Measurements from ENCODE around the gene KCNJ13.

The KCNJ13 gene

GRCh38 chr2:232776435-232776834 is at the start of gene KCNJ13:
KCNJ13 (minus strand) TSS chr2:232776565; CDS start chr2:232771362, 5,203 bp downstream.
- no peak for DNase-seq

- no peak for DNase-seq
Observed at GRCh38 chr2:232817756-232818155, 41.4 kb upstream of the KCNJ13 start.

- no peak for DNase-seq
Observed at GRCh38 chr2:232816657-232817056, 40.3 kb upstream of the KCNJ13 start.

- no peak for DNase-seq
Observed at GRCh38 chr2:232815569-232815968, 39.2 kb upstream of the KCNJ13 start.

DNA sequence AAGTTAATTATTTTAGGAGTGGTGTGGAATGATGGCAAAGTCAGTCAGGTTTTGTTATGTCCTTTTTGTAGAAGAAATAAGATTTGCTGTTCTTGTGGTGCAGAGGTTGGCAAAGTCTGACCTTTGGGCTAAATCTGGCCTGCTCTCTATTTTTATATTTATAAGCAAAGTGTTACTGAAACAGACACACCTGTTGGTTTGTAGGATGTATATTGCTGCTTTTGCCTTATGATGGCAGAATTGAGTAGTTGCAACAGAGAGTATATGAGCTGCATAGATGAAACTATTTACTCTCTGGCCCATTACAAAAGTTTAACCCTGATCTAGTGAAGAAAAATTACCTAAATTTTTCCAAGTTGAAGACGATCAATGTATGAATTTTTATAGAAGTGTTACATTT is 34.1 kb upstream of the KCNJ13 start:
- no peak for DNase-seq

- no peak for DNase-seq
Observed at GRCh38 chr2:232809349-232810124, 33.2 kb upstream of the KCNJ13 start.

GRCh38 chr2:232802091-232802490 is 25.7 kb upstream of the KCNJ13 start:
- DNase-seq = no peak

DNA sequence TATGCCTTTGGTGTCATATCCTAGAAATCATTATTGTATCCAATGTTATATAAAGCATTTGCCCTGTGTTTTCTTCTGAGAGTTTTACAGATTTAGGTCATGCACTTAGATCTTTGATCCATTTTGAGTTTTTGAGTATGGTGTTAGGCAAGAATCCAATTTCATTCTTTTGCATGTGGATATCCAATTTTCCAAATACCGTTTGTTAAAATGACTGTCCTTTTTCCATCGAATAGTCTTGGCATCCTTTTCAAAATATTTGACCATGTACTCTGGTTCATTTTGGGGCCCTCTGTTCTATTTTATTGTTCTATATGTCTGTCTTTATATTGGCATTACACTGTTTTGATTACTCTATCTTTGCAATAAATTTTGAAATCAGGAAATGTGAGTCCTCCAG is 23.8 kb upstream of the KCNJ13 start:
- DNase-seq = no peak

DNA sequence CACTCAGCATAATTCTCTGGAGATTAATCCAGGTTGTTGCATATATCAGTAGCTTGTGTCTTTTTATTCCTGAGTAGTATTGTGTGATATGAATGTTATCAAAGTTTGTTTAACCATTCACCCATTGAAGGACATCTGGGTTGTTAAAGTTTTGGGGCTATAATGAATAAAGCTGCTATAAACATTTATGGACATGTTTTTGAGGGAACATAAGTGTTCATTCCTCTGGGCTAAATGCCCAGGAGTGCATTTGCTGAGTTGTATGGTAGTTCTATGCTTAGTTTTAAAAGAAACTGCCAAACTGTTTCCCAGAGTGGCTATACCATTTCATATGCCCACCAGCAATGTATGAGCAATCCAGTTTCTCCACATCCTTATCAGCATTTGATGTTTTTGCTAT is 21.8 kb upstream of the KCNJ13 start:
- no peak for DNase-seq

DNA sequence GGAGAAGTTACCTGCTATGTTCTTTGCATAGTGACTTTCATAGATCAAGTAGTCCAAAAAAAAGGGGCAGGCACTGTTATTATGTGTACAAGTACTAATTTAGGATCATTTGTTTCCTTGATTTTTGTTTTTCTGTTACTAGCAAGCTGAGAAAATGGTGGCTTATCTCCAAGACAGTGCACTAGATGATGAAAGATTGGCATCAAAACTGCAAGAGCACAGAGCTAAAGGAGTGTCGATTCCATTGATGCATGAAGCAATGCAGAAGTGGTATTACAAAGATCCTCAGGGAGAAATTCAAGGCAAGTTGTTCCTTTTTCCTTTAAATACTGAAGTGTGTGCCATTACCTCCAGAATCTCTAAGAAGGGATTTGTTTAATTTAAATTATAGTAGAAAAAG is 19.6 kb upstream of the KCNJ13 start:
- DNase-seq = no peak

- no peak for DNase-seq
Observed at GRCh38 chr2:232794981-232795380, 18.6 kb upstream of the KCNJ13 start.

GRCh38 chr2:232793271-232793670 is 16.9 kb upstream of the KCNJ13 start:
- no peak for DNase-seq

- DNase-seq = no peak
Observed at GRCh38 chr2:232791518-232791917, 15.2 kb upstream of the KCNJ13 start.

DNA sequence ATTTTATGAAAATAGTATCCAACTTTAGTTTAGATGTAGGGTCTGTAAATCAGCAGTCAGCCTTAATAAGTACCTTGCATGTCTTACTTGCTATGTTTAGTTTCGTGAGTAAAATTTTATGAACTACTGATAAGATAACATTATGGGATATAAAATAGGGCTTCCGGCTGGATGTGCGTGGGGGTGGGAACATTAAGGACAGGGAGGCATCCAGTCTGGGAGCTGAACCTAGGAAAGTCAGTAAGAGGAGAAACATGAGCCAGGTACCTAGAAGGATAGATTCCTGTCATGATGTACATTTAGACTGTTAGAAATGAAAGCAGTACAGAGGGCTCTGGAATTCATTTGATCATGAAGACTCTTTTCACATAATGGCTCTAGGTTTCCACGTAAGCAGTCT is 12.7 kb upstream of the KCNJ13 start:
- no peak for DNase-seq

GRCh38 chr2:232787806-232788205 is 11.4 kb upstream of the KCNJ13 start:
- no peak for DNase-seq

DNA sequence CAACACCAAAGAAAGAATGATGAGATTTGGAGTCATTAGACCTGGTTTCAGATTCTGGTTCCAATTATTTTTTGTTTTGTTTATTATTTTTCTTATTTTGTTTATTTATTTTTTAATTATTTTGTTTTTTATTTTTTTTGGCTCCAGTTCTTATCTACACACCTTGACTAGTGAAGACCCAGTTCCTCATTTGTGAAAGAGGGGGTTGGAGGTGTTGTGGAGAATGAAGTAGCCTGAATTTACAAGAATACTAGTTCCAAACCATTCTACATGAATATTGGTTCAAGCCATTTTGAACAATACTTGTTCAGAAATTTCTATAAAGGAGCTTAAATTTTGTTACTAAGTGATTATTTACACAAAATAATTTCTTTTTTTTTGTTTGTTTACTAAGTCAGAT is 6.9 kb upstream of the KCNJ13 start:
- no peak for DNase-seq

DNA sequence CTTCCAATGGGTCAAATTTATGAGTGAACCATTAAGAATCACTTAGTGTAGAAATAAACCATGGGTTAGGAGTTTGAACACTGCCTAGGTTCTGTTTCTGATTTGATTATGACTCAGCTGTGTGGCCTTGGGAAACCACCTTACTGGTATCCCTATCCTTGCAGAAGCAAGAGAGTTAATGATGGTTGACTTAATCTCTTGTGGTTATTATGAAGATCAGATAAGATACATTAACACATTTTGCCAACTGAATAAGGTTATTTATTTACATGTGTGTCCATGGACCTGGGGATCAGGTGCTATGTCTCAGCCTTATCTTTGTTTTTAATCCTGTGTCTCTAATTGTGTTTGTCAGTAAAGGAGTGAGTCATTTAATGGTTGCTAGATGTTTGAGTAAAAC is 5.4 kb upstream of the KCNJ13 start:
- no peak for DNase-seq

GRCh38 chr2:232779934-232780333 is 3.6 kb upstream of the KCNJ13 start:
- DNase-seq = no peak

- DNase-seq = no peak
Observed at GRCh38 chr2:232779465-232779864, 3.1 kb upstream of the KCNJ13 start.

DNA sequence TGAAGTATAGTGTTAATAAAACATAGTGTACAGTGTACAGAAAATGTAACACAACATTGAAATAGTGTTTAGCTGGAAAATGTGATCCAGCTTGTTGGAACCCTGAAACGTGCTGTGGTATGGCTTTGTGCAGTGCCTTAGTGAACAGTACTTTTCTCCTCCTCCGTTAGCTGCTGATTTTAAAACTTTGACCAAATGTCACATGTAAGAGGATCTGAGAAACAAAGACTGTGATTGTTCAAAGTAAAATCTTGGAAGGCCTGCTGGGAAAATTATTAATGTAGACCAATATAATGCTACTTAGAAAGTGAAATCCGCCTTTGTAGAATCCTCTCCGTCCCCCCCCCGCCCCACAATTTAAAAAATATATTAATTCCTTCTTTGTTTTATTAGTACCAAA is 911 bp upstream of the KCNJ13 start:
- DNase-seq = no peak

DNA sequence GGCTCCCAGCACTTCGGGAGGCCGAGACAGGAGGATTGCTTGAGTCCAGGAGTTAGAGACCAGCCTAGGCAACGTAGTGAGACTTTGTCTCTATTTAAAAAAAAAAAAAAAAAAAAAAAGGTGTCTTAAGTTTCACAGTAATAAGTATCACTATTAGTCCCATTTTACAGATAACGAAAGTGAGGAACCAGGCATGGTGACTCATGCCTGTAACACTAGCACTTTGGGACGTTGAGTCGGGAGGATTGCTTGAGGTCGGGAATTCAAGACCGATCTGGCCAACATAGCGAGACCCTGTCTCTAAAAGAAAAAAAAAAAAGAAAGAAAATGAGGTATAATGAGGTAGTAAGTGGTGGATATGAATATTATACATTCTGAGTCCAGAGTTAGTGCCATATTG is 2.5 kb downstream of the KCNJ13 start:
- no peak for DNase-seq

DNA sequence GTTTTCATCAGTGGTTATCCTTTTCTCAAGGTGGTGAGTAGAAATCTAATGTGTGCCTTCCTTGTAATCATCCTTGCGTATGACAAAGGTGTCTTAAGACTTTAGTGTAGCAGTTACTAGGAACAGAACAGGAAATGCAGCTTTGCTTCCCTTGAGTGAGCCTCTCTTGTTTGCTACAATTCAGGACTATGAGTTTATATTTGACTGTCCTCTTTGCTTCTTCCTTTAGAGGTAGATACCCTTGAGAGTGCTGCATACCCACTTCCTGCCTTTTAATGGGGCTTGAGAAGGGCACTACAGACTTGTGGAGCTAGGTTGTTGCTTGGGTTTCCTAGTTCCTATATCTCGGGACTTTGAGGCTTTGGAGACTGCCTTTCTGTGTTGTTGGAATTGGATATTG is 3.8 kb downstream of the KCNJ13 start:
- no peak for DNase-seq

DNA sequence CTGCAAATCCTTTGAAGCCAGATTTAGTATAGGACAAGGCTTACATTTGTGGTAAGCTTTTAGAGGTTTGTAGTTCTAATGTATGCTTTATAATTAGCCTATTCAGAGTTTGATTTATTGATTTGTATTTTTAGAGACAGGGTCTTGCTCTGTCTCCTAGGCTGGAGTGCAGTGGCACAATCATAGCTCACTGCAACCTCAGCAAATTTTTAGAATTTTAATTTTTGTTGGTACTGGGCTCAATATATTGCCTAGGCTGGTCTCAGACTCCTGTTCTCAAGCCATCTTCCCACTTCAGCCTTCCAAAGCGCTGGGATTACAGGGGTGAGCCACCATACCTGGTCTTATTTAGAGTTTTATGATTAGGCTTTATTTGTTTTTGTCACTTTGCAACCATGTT is 4.5 kb downstream of the KCNJ13 start:
- no peak for DNase-seq

DNA sequence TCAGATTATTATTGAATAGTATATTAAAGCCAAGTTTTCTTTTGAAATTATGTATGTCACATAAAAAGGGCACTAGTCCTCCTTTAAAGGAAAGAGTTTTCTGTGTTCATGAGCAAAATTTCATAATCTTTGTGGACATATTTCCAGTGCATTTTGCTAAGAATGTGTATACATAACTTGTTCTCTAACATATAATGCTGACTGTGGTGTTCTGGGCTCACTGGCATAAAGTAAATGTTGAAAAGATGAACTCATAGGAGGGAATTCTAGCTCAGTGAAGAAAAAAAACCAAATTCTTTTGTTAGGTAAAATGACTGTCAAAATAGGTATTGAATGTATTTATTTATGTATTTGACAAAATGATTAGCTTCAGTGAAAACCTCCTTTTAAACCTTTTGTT is 6.2 kb downstream of the KCNJ13 start:
- DNase-seq = no peak

- DNase-seq = no peak
Observed at GRCh38 chr2:232767866-232768265, 8.5 kb downstream of the KCNJ13 start.
